GM12874 (cell line): ENCODE data around the gene SNRK.

ENCODE experiments used
- CTCF ChIP-seq: IDR thresholded peaks from 2 replicates; pipeline ENCODE4 v1.5.1; 2011; ENCODE audit warnings: low read depth, mild to moderate bottlenecking, control low read depth, low read length, moderate library complexity; ENCODE audit not compliant: insufficient read depth

The SNRK gene

GRCh38 chr3:43335799-43336198 is 49.5 kb downstream of the SNRK start:
- no peak for TF ChIP-seq CTCF

GRCh38 chr3:43338295-43338694 is 52.0 kb downstream of the SNRK start:
- TF ChIP-seq CTCF: no peak

DNA sequence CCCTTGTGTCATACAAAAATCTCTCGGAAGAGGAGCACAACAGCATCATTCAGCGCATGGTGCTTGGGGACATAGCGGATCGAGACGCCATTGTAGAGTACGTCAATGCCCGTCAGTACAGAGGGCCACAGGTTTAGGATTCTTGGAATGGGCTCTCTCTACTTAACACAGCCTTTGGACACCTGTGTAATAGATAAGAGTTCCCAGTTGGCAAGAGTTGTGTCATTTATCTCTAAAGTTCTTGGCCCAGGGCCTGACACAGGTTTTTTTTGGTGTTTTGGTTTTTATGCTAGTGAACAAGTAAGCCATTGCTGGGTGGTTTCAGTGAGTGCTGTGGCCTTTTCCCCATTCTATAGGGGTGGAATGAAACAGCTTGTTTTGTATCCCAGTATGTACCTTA is 54.1 kb downstream of the SNRK start:
- TF ChIP-seq CTCF: no peak

DNA sequence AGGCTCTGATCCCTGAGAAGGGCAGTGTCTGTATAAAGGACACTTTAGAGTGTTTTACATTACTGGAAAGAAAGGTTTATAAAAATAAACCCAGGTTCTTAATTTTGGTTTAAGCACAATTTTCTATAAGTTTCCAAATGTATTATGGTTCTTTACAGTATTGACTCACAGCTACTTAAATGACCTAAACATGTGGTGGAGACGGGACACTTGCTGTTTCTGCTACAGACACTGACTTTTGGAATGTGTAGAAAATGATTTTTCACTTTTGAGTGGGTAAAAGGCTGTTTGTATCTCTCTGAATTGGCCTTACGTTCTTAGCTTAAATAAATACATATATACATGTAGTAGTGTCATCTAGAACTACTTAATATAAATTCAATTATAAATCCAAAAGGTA is 55.4 kb downstream of the SNRK start:
- no peak for TF ChIP-seq CTCF

DNA sequence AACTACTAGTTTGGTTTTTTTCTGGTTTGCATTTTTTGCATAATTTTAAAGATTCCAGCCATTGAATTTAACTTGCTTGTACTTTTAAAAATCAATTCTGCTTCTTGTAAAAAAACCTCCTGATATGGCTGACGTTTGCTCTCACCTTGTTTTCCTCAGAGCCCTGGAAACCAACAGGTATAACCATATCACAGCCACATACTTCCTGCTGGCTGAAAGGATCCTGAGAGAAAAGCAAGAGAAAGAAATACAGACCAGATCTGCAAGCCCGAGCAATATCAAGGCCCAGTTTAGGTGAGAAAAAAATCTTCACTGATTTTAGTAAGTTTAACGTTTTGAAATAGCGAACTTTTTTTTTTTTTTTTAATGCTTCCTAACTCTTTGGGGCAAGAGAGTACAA is 56.8 kb downstream of the SNRK start:
- TF ChIP-seq CTCF: no peak

GRCh38 chr3:43343815-43344214 is 57.5 kb downstream of the SNRK start:
- TF ChIP-seq CTCF: no peak

DNA sequence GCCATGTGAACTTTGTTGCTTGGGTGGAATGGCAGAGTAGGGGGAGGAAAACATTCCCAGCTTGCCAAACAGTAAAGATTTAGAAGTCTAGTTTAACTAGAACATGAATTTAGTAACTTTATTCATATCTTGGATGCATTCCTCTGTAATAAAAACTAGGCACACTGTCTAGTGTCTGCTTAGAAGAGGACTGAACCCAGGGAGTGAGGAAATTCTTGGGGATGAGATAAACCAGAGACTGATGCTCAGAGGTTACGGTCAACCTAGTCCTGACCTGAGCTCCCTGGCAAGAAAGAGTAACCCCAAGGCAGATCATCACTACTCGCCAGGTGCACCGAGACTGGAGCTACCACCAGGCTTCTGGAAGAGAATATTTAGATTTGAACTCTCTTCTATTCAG is 58.2 kb downstream of the SNRK start:
- no peak for TF ChIP-seq CTCF

GRCh38 chr3:43345246-43345645 is 58.9 kb downstream of the SNRK start:
- no peak for TF ChIP-seq CTCF
